Stimulated activated CD4-positive, alpha-beta T cell treated with anti-CD3 and anti-CD28 coated beads, TNF-alpha, amount 100 ng/mL, for 1 hour (primary cell): Measurements from ENCODE around the gene COL8A1.

ENCODE experiments used
- DNase-seq, 3 donors: peaks; one replicate each; pipeline ENCODE4 v3.0.0-alpha.2; 2020; ENCODE audit warnings: low read depth in 3 of 3, low spot score in 1 of 3

The COL8A1 gene

DNA sequence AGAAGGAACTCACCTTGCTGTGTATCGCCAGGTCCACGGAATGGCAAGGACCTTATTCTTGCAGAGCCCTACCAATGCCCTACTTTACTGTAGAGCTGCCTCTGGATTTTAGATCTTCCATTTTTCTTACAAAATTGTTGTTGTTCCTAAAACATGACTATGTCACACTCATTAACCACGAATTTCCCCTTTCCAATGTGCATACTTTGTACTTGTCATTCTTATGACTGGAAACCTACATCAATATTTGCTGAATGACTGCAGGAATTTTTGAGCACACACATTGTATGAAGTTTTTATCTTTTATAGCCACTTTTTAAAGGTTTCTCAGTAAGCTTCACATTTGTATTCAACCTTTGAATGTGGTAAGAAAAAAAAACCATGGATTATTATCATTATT is 143.4 kb downstream of the COL8A1 start:
- no peak for DNase-seq

DNA sequence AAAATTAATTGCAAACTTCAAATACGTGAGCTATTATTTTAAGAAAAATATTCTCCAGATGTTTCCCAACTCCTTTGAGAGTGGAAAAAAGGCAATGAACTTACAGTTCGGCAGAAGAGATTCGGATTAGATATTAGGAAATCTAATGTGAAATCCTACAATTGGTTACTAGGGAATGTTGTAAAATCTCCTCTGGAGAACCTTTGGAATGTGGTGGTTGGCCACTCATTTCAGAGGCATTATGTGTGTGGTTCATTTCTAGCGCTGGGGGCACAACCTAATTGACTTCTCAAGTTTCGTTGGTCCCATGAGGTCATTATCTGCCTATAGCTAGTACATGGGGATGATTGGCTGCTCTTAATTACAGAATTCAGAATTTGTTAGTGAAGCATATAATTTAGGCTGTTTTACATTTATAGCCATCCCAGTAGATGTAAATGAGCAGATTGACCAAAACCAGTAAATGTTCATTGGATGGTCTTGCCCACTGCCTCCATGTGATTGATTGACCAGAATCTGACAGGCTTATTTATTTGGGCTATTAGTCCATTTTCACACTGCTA is 144.7 kb downstream of the COL8A1 start:
- no peak for DNase-seq

DNA sequence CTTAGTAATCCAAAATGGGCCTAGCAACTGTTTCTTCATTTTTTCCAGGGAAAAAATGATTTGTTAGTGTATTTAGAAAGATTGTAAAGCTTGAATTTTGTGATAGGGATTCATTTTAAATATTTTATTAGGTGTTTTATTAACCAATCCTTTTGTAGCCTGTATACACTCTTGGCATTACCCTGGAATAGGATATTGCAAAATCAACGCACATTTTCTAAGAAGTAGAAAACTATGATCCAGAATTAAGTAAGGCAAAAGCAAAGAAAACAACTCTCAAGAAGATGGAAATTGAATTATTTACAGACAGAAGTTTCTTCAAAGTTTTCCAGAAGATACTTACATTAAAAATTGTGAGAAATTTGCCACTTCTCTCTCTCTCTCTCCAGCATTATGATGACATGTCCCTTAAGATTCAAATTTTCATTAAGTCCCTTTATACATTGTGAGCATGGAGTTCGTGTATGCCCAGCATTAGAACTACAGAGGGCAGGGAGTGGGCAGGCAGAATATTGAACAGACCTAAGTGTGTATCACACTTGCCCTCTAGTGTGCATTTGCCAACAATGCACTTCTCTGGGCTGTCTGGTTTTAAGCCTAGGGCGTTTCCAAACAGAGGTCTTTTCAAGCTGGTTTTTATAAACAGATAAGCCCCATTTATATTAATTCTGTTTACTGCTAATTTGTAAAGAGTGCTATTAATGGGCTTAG is 150.8 kb downstream of the COL8A1 start:
- DNase-seq = no peak

DNA sequence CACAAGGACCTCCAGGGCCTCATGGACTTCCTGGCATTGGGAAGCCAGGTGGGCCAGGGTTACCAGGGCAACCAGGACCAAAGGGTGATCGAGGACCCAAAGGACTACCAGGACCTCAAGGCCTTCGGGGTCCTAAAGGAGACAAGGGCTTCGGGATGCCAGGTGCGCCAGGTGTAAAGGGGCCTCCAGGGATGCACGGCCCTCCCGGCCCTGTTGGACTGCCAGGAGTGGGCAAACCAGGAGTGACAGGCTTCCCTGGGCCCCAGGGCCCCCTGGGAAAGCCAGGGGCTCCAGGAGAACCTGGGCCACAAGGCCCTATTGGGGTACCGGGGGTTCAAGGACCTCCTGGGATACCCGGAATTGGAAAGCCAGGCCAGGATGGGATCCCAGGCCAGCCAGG is 156.1 kb downstream of the COL8A1 start:
- no peak for DNase-seq

DNA sequence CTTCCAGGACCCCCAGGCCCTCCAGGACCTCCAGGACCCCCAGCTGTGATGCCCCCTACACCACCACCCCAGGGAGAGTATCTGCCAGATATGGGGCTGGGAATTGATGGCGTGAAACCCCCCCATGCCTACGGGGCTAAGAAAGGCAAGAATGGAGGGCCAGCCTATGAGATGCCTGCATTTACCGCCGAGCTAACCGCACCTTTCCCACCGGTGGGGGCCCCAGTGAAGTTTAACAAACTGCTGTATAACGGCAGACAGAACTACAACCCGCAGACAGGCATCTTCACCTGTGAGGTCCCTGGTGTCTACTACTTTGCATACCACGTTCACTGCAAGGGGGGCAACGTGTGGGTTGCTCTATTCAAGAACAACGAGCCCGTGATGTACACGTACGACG is 157.2 kb downstream of the COL8A1 start:
- no peak for DNase-seq

DNA sequence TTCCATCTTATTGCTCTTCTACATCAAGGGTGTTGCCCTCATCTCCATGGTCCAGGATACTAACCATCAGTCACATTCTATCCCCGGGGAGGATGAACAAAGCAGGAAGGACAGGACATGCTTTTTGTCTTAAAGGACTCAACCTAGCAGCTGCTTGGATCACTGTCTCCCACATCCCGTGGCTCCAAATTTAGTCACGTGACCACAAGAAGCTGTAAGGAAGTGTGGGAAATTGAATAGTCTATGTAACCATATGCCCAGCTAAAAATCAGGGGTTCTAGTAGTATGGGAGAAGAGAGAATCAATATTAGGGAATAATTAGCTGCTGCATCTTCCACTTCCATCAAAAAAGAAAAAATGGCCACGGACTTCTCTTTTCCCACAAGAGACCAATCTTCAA is 161.0 kb downstream of the COL8A1 start:
- DNase-seq = no peak

DNA sequence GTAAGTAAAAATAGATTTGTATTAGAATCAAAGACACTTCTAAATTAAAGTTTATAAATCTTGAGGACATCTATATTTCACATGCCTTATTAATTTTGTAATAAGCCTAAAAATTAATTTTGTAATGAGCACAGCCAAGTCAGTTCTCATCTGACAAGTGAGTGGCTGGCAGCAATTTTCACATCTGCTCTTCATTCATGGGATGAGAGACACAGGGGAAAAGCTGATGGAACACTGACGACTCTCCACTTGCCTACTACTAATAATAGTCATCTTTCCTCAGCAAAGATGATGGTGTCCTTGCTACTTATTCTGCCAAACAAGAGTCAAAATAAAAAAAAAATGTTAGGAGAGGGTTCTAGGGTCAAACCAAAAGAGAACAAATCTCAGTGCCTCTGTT is 164.9 kb downstream of the COL8A1 start:
- DNase-seq = no peak

DNA sequence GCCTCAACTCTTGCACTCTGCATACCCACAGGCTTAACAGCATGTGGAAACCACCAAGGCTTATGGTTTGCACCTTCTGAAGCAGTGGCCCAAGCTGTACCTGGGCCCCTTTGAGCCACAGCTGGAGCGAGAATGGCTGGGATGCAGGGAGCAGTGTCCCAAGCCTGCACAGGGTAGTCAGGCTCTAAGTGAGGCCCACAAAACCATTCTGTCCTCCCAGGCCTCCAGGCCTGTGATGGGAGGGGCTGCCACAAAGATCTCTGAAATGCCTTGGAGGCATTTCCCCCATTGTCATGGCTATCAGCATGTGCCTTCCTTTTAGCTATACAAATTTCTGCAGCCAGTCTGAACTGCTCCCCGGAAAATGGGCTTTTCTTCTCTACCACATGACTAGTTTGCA is 166.8 kb downstream of the COL8A1 start:
- no peak for DNase-seq

DNA sequence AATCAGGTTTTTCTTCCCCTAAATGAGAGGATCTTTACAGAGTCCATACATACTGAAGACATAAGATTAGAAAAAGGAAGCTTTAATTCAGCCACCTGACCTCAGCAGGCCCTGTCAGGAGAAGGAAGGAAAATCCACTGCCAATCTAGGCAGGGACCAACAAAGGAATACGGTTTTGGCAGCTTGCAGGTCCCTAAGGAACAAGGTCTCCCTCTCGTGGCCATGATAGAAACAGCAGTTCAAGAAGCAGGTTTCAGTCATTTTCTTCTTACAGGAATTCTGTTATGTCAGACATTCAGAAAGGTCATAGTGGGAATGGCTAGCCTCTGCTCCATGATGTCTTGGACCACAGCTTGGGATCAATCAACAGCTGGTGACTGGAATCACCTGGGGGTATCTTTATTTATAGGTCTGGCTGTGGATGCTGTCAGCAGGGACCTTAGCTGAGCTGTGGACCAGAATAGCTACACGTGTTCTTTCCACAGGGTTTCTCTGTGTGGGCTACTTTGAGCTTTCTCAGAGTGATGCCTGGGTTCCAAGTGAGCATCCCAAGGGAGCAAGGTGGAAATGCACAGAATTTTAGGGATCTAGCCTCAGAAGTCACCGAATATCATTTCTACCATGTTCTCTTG is 169.9 kb downstream of the COL8A1 start:
- peak in 1 of 3 donors; percentile 5 for DNase-seq

DNA sequence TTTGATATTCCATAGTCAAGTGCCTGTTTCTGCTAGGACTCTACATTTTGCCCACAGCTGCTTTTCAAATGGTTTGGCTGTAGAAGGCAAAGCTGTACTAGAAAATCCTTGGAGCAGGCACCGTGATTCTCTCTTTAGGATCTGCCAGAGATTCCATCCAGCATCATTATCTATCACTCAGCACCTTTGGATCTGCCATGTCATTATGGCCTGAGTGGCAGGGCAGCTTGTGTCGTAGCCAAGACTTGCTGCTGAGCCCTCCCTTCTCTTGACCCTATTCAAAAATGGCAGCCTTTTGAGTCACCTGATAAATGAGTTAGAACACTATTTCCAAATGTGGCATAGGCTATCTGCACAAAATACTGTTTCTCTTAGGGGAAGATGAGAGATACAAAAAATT is 171.2 kb downstream of the COL8A1 start:
- no peak for DNase-seq

DNA sequence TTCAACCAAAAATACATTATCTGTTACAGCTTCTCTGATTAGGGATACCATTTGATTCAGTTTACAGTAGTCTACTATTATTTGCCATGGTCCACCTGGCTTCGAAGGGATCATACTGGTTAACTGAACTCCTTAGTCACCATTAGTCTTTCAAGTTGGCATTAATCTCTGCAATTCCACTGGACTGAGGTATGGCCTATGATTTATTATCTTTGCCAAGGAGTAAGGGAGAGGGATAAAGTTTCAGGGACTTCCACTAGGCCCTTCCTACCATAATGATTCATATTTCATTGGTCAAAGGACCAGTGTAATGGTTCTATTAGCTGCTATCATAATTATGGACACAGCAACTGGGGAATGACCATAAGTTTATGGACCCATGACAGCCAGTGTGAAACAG is 172.0 kb downstream of the COL8A1 start:
- no peak for DNase-seq

DNA sequence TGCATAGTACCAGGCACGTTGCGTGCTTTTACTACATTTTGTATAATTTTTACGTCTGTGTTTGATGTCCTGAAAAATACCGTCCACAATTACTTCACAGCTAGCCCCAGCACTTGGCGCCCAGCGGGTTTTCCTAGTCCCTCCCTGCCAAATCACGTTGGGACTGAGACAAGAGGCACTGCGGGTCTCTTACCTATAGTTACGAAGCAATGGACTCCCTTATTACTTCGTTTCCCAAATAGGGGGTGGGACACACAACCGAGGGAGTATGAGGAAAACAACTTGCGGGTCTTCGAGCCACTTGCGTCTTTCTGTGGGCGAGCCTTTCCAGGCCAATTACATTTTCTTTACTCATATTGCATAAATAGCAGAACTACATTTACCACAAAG is 178.6 kb downstream of the COL8A1 start:
- no peak for DNase-seq

DNA sequence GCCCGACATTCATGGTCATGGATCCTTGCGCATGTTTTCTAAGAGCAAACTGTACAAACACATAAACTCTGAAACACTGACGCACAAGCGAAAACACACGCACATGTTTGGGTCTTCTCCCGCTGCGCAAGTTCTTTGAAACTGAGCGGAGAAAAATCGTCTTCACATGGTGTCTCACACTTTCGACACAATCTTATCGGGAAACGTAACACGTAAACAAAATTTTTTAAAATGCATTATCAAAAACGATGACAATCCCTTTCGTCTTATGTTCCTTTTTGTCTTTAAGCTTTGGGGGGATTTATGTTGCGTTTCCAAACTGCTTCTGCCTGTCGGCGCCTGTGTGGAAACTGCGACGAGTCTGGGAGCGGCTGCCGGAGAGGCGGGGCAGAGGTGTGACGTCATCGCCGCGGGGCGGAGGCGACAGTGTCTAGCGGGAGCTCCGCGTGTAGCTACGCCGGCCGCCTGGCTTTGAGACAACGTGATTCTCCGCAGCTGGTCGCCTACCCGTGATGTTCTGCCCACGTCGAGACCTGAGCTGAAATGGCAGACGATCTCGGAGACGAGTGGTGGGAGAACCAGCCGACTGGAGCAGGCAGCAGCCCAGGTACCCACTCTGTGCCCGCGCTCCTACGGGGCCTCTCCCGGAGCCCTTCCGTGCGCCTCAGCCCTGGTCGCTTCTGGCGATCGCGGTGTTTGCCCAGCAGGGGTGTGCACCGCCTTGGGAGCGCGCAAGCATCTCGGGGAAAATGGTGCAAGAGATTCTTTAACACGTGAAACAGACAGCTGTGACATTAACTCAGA is 179.2 kb downstream of the COL8A1 start, which contains the start of gene CMSS1:
Gene CMSS1, plus strand, starts transcription at position 426 of the 804 bp plus-strand sequence.
- peak; percentile 76 to 97 (median 85) for DNase-seq

DNA sequence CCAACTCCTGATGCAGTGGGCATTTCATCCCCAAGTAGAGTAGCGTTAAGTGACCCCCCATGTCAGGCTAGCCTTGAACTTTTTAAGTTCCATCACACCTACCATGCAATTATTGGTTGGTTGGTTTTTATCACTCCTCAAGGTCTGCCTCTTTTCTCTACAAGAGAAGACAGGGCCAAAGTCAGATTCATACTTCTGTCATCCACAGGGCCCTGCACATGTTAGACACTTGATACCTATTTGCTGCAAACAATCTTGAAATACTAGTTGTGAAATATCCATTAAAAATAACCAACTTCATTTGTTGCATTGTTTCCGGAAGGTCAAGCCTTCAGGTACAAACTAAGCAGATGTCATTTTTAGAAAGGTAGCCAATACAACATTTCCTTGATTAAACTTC is 180.4 kb downstream of the COL8A1 start:
- no peak for DNase-seq

DNA sequence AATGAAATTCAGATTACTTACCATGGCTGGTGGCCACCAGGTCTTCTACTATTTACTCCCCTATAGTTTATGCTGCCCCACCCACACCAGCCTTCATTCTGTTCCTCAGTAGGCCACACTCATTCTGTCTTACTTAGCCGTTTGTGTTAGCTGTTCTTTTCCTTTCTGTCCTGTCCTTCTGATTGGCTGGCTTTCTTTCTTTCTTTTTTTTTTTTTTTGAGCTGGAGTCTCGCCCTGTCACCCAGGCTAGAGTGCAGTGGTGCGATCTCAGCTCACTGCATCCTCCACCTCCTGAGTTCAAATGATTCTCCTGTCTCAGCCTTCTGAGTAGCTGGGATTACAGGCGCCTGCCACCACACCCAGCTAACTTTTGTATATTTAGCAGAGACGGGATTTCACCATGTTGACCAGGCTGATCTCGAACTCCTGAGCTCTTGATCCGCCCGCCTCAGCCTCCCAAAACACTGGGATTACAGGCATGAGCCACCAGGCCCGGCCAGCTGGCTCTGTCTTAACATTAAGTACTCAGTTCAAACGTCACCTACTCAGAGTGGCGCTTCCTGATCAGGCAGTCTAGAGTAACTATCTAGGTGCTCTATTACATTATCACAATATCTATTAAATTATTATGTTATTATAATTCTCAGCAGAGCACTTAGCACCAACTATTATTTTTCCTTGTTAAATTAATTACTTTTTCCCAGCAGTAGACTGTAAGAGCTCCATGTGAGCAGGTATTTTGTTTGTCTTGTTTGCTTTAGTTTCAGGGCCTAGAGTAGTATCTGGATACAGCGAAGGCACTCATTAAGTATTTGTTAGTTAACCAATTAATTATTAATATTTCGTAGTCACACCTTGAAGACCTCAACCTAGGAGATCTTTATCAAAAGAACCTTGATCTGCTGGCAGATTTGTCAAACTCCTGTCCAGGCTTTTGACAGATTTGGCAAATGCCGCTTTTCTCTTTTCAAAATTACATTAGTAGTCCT is 185.6 kb downstream of the COL8A1 start:
- no peak for DNase-seq

DNA sequence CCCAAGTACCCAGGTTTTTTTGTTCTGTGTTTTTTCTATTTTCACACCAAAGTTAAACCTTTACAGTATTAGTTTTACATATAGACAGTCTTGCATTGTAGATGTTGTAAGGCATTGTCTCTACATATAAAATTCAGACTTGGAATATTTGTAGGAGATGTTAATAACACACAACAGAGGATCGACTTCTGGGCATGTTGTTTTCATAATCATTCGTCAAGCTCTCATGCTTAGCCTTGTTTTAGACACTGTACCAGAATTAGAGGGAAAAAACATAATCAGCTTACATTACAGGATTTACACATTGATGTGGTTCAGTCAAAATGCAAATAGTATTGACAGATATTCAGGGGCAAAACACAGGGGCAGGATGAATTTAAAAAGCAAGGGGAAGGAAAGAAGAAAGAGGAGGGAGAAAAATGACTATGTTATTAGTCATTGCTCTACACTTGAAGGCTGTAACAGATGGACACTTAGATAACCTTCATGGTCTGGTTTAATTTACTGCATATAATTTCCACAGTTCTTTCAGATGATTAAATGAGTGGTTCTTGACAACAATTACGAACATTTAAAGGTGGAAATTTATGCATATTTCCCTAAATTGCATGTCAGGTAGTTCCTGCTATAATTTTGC is 186.7 kb downstream of the COL8A1 start:
- DNase-seq = no peak

DNA sequence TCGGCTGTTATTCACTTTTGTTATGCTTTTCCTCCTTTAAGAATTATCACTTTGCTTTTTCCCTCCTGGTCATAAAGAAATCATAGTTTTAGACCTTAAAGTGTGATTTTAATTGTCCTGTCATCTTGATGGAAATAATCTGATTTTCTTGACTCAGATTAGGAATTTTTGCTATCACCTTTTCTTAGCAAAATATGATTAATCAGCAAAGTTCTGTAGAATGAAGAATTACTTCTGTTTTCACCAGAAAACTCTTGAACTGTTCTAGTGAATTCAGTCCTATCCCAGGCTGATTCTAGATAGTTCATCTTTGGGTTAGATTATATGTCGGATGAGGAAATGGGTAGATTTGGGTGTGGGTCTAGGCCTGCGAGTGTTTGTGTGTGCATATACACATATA is 191.4 kb downstream of the COL8A1 start:
- DNase-seq = no peak

DNA sequence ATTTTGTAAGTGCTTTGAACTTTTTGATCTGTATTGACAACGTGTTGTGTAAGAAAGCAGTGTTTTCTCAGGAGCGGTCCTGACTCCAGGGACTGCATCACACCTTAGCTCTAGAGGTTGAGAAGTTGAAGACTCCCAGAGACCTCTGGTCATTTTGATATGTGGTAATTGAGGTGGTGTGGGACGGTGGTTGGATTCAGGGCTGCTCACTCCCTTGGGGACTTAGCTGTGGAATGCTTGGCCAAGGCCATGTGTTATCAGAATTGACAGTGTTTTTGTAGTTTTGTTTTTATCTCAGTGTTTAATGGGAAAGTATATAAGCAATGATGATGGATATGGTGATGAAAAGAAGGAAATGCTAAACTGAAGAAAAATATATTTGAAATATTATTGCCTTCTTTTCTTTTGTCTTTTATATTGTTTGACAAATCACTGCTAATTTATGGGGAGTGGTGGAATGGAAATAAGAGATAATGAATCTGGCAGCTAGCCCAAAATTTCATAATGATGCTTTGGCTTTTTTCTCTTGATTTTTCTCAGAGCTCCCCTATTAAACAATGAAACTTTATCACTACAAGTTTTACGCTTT is 195.3 kb downstream of the COL8A1 start:
- no peak for DNase-seq

DNA sequence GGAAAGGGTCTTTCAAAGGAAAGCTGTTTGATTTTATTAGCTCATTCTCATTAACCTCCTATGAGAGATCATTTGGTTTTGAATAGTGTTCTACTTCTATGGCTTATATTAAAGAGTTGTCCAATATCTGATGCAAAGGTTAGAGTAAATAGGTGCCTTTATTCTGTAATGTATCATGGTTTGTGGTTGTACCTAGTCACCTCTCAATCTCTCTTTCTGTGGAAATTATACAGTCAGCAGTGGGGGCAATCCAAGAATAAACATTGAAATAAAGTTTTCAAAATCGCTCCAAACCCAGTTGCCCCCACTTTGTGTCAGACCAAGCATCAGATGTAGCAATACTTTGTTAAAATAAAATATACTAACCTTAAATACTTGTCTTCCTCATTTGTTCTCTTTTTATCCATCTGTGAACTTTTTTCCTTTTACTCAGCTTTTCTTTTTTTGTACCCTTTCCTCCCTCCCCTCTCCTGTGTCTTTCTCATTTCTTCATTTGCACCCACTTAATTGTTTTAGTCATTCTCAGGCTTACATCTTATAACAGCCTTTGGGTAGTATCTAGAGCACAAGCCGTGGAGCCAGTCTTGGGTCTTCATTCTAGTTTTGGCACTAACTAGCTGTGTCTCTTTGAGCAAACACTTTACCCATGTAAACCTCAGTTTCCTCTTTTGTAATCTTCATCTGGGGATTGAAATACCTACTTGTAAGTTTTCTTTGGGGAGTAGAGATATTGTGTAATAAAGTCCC is 196.0 kb downstream of the COL8A1 start:
- DNase-seq = no peak
